ENCODE measurements around the gene BOLL.
"Not testable (repeated sequence)": the region's sequence is repeated elsewhere in the genome, so short reads cannot be mapped to it uniquely, and the experiment has no call there.

GRCh38 chr2:197696571-197696970 lies 88.5 kb downstream of the BOLL start:
- not testable (repeated sequence) for TF ChIP-seq CTCF (conservative IDR thresholded peaks at IDR 0.05 in 1 of 2, IDR thresholded peaks at IDR 0.05 in 1 of 2; ENCODE audit: low read depth in 1 of 2, low read length in 2 of 2); EZH2 (IDR thresholded peaks at IDR 0.05; ENCODE audit: low read length, missing control alignments)

Data from fibroblast of lung (primary cell).